H1 (cell line): ENCODE measurements around the gene CTPS1. TPM values are rescaled to one million over a fixed set of nuclear protein-coding genes. Genes with fewer than 3 reads are reported as not detected.

Source experiments
- CTCF ChIA-PET: fragments of 300-600 bp; sonication (Branson Sonifier 250); formaldehyde crosslinking; loops from one replicate; lab custom pipeline; 2021; ENCODE audit not compliant: partially characterized antibody; lab: Charles Lee
- POLR2A ChIA-PET: fragments of 300-600 bp; sonication (Branson Sonifier 250); formaldehyde crosslinking; loops from one replicate; lab custom pipeline; 2021; ENCODE audit warnings: inconsistent platforms; ENCODE audit not compliant: partially characterized antibody; lab: Charles Lee
- DNase-seq, 2 experiments: peaks; one replicate each; pipeline versions ENCODE4 v3.0.0 to v3.0.0-alpha.2; 2010 to 2022; ENCODE audit warnings: low spot score in 2 of 2, low read depth in 1 of 2, mixed read lengths in 1 of 2
- FAIRE-seq: peaks from 2 replicates; lab custom pipeline; 2011; peaks lifted over from hg19 to GRCh38; lab: Jason Lieb, UNC
- H2AFZ ChIP-seq: 2 replicates; pipeline ENCODE4 v1.8.1; 2012; ENCODE audit warnings: low read length, inconsistent platforms
- H2AK5ac ChIP-seq: 2 replicates; pipeline ENCODE4 v1.6.1; 2013; ENCODE audit warnings: low read depth, low read length
- H2BK120ac ChIP-seq: replicated peaks from 2 replicates; pipeline ENCODE3; 2013; ENCODE audit warnings: low read depth, low read length, inconsistent platforms
- H2BK12ac ChIP-seq: 2 replicates; pipeline ENCODE4 v1.6.1; 2013; ENCODE audit warnings: low read depth, low read length
- H2BK15ac ChIP-seq: 2 replicates; pipeline ENCODE4 v1.6.1; 2013; ENCODE audit warnings: low read length
- H2BK20ac ChIP-seq: 2 replicates; pipeline ENCODE4 v1.6.1; 2013; ENCODE audit warnings: low read length
- H2BK5ac ChIP-seq: 2 replicates; pipeline ENCODE4 v1.6.1; 2013; ENCODE audit warnings: low read depth, low read length
- H3K14ac ChIP-seq: 2 replicates; pipeline ENCODE4 v1.6.1; 2013; ENCODE audit warnings: inconsistent platforms; ENCODE audit not compliant: insufficient read length
- H3K18ac ChIP-seq: 2 replicates; pipeline ENCODE4 v1.6.1; 2013; ENCODE audit warnings: low read length; ENCODE audit errors: extremely low read depth
- H3K23ac ChIP-seq: 2 replicates; pipeline ENCODE4 v1.6.1; 2013; ENCODE audit warnings: inconsistent platforms; ENCODE audit not compliant: insufficient read length
- H3K23me2 ChIP-seq: 2 replicates; pipeline ENCODE4 v1.6.1; 2013; ENCODE audit warnings: low read depth, low read length
- H3K27ac ChIP-seq: 2 replicates; pipeline ENCODE4 v1.6.1; 2011; ENCODE audit warnings: low read depth, low read length, inconsistent platforms
- H3K27me3 ChIP-seq, 4 experiments: replicated peaks in 1 of 4; 1 replicate in 1 of 4; 2 replicates in 3 of 4; pipeline versions ENCODE4 v1.6.1 to v1.8.1; 2011 to 2013; ENCODE audit warnings: low read length in 3 of 4, mild to moderate bottlenecking in 3 of 4, inconsistent platforms in 2 of 4, mixed read lengths in 2 of 4, moderate library complexity in 1 of 4; ENCODE audit not compliant: control insufficient read depth in 3 of 4, insufficient read depth in 3 of 4; ENCODE audit errors: extremely low read depth in 1 of 4
- H3K36me3 ChIP-seq, 4 experiments: 2 replicates each; pipeline versions ENCODE4 v1.6.1 to v1.8.1; 2011 to 2013; ENCODE audit warnings: mild to moderate bottlenecking in 4 of 4, low read length in 3 of 4, moderate library complexity in 2 of 4, control low read depth in 1 of 4, inconsistent platforms in 1 of 4; ENCODE audit not compliant: insufficient read depth in 4 of 4, control insufficient read depth in 2 of 4
- H3K4ac ChIP-seq: replicated peaks from 2 replicates; pipeline ENCODE3; 2013; ENCODE audit warnings: low read length, low read depth, mixed read lengths, inconsistent platforms; ENCODE audit not compliant: insufficient read length
- H3K4me1 ChIP-seq, 4 experiments: replicated peaks in 1 of 4; 1 replicate in 1 of 4; 2 replicates in 3 of 4; pipeline versions ENCODE4 v1.6.1 to v1.8.1; 2011 to 2013; ENCODE audit warnings: low read length in 3 of 4, inconsistent platforms in 2 of 4, mixed read lengths in 1 of 4; ENCODE audit not compliant: insufficient read depth in 4 of 4, control insufficient read depth in 3 of 4
- H3K4me2 ChIP-seq, 2 experiments: 2 replicates each; pipeline versions ENCODE4 v1.6.1 to v1.8.1; 2011 to 2013; ENCODE audit warnings: low read depth in 2 of 2, low read length in 2 of 2, control low read depth in 1 of 2, inconsistent platforms in 1 of 2, mild to moderate bottlenecking in 1 of 2; ENCODE audit not compliant: insufficient read depth in 1 of 2
- H3K4me3 ChIP-seq, 4 experiments: fragments of 200-600, 300-600 bp in 1 of 4; sonication (generic), shearing (Covaris generic), sonication (Bioruptor Twin) in 1 of 4; 2 replicates each; pipeline versions ENCODE4 v1.5.1 to v1.8.1; 2011 to 2016; ENCODE audit warnings: low read length in 4 of 4, low read depth in 3 of 4, control low read depth in 2 of 4, inconsistent platforms in 2 of 4, mild to moderate bottlenecking in 2 of 4, mixed read lengths in 1 of 4, moderate library complexity in 1 of 4; ENCODE audit not compliant: insufficient read depth in 2 of 4; ENCODE audit errors: extremely low read depth in 1 of 4
- H3K56ac ChIP-seq: replicated peaks from 2 replicates; pipeline ENCODE3; 2013; ENCODE audit warnings: low read depth, mild to moderate bottlenecking, mixed read lengths, low read length, inconsistent platforms; ENCODE audit not compliant: insufficient read length
- H3K79me1 ChIP-seq: 2 replicates; pipeline ENCODE4 v1.6.1; 2013; ENCODE audit warnings: low read depth, low read length, control low read depth
- H3K79me2 ChIP-seq, 2 experiments: 2 replicates each; pipeline versions ENCODE4 v1.6.1 to v1.8.1; 2012 to 2013; ENCODE audit warnings: low read length in 2 of 2, mild to moderate bottlenecking in 2 of 2, inconsistent platforms in 1 of 2; ENCODE audit not compliant: insufficient read depth in 2 of 2, control insufficient read depth in 1 of 2
- H3K9ac ChIP-seq, 4 experiments: replicated peaks in 1 of 4; 1 replicate in 1 of 4; 2 replicates in 3 of 4; pipeline versions ENCODE4 v1.6.1 to v1.8.1; 2011 to 2013; ENCODE audit warnings: low read depth in 3 of 4, low read length in 3 of 4, control low read depth in 2 of 4, mild to moderate bottlenecking in 2 of 4, moderate library complexity in 2 of 4, inconsistent platforms in 1 of 4; ENCODE audit errors: extremely low read depth in 1 of 4
- H3K9me3 ChIP-seq, 2 experiments: 2 replicates each; pipeline versions ENCODE4 v1.6.1 to v1.8.1; 2012 to 2013; ENCODE audit warnings: mild to moderate bottlenecking in 2 of 2, moderate library complexity in 2 of 2, control low read depth in 1 of 2, inconsistent platforms in 1 of 2, low read depth in 1 of 2, low read length in 1 of 2, mixed read lengths in 1 of 2; ENCODE audit not compliant: insufficient read depth in 2 of 2
- H4K20me1 ChIP-seq, 2 experiments: replicated peaks in 1 of 2; 2 replicates each; pipeline versions ENCODE3 to v1.8.1; 2011 to 2013; ENCODE audit warnings: inconsistent platforms in 2 of 2, low read length in 2 of 2, mild to moderate bottlenecking in 1 of 2; ENCODE audit not compliant: insufficient read depth in 2 of 2, control insufficient read depth in 1 of 2
- H4K5ac ChIP-seq: 2 replicates; pipeline ENCODE4 v1.6.1; 2013; ENCODE audit warnings: low read length, low read depth, mixed read lengths, inconsistent platforms; ENCODE audit not compliant: insufficient read length
- H4K8ac ChIP-seq: 2 replicates; pipeline ENCODE4 v1.8.0; 2013; ENCODE audit warnings: mild to moderate bottlenecking, moderate library complexity, low read length, inconsistent platforms; ENCODE audit not compliant: insufficient read depth; ENCODE audit errors: extremely low read depth
- H4K91ac ChIP-seq: replicated peaks from 2 replicates; pipeline ENCODE3; 2013; ENCODE audit warnings: low read length, mixed read lengths, inconsistent platforms; ENCODE audit not compliant: insufficient read length
- ASH2L ChIP-seq: fragments of 200-600, 300-600 bp; sonication (generic); IDR thresholded peaks from one replicate; pipeline ENCODE4 v1.7.1; 2017; ENCODE audit warnings: low read length
- BRCA1 ChIP-seq: IDR thresholded peaks from 2 replicates; pipeline ENCODE4 v1.6.1; 2012; ENCODE audit warnings: low read depth, low read length, improper control_type of control experiment
- CEBPB ChIP-seq: IDR thresholded peaks from 2 replicates; pipeline ENCODE4 v1.6.1; 2012; ENCODE audit warnings: low read depth, low read length
- CTBP2 ChIP-seq: IDR thresholded peaks from 2 replicates; pipeline ENCODE4 v1.7.0; 2011; ENCODE audit warnings: borderline replicate concordance, mild to moderate bottlenecking, moderate library complexity, mixed read lengths, low read length; ENCODE audit not compliant: insufficient read depth, insufficient read length
- EP300 ChIP-seq, 2 experiments: IDR thresholded peaks; 1 replicate in 1 of 2; 2 replicates in 1 of 2; pipeline ENCODE4 v1.6.1; 2011 to 2012; ENCODE audit warnings: low read depth in 2 of 2, low read length in 2 of 2, mild to moderate bottlenecking in 2 of 2, borderline replicate concordance in 1 of 2, inconsistent platforms in 1 of 2, moderate library complexity in 1 of 2
- JUN ChIP-seq: IDR thresholded peaks from 2 replicates; pipeline ENCODE4 v1.6.1; 2011; ENCODE audit warnings: low read depth, mild to moderate bottlenecking, improper control_type of control experiment, low read length
- MAFK ChIP-seq: IDR thresholded peaks from 2 replicates; pipeline ENCODE4 v1.6.1; 2012; ENCODE audit warnings: low read depth, mild to moderate bottlenecking, improper control_type of control experiment, low read length
- POLR2A ChIP-seq, 2 experiments: IDR thresholded peaks; 1 replicate in 1 of 2; 2 replicates in 1 of 2; pipeline ENCODE4 v1.6.1; 2011; ENCODE audit warnings: low read depth in 2 of 2, low read length in 2 of 2, mild to moderate bottlenecking in 2 of 2; ENCODE audit errors: control extremely low read depth in 1 of 2
- POLR2AphosphoS5 ChIP-seq: IDR thresholded peaks from 2 replicates; pipeline ENCODE4 v1.6.1; 2011; ENCODE audit warnings: low read depth, low read length
- RNF2 ChIP-seq: fragments of 200-900, 300-1000 bp; sonication (generic); IDR thresholded peaks from 2 replicates; pipeline ENCODE4 v1.7.1; 2016; ENCODE audit warnings: borderline replicate concordance, low read depth, mild to moderate bottlenecking, antibody characterized with exemption, low read length; ENCODE audit not compliant: poor library complexity, severe bottlenecking; ENCODE audit errors: missing control alignments
- SIX5 ChIP-seq: IDR thresholded peaks from 2 replicates; pipeline ENCODE4 v1.6.1; 2011; ENCODE audit warnings: mild to moderate bottlenecking, low read depth, low read length
- SP4 ChIP-seq: IDR thresholded peaks from 2 replicates; pipeline ENCODE4 v1.6.1; 2012; ENCODE audit warnings: low read length, inconsistent platforms
- SRF ChIP-seq: IDR thresholded peaks from 2 replicates; pipeline ENCODE4 v1.6.1; 2011; ENCODE audit warnings: mild to moderate bottlenecking, low read depth, low read length, moderate library complexity
- TAF7 ChIP-seq: optimal IDR thresholded peaks from 2 replicates; pipeline ENCODE3; 2011; ENCODE audit warnings: low read depth, mild to moderate bottlenecking, inconsistent platforms, low read length, moderate library complexity, borderline replicate concordance
- ZNF274 ChIP-seq: IDR thresholded peaks from 2 replicates; pipeline ENCODE4 v1.7.0; 2012; ENCODE audit warnings: low read length, borderline replicate concordance; ENCODE audit errors: extremely low read depth
- WGBS, 2 experiments: shearing (Covaris generic) in 1 of 2; methylation state at CpG; one replicate each; pipeline versions ENCODE4 v1.1.6 to v1.1.7; 2013 to 2015; ENCODE audit warnings: low lambda C conversion rate in 2 of 2, mixed read lengths in 2 of 2, inconsistent platforms in 1 of 2, low coverage in 1 of 2, missing lambda C conversion rate in 1 of 2; ENCODE audit not compliant: insufficient replicate concordance in 2 of 2, insufficient coverage in 1 of 2, insufficient read length in 1 of 2; ENCODE audit errors: extremely low coverage in 1 of 2, missing lambda C conversion rate in 1 of 2; 5-methylcytosine and 5-hydroxymethylcytosine counted together
- polyA plus RNA-seq, 7 experiments: library from polyadenylated mRNA; depleted of rRNA in 3 of 7; stranded (reverse) in 5 of 7; unstranded in 2 of 7; fragments of >200 nt in 5 of 7; fragments of 200-250 nt in 2 of 7; gene quantifications; 1 replicate in 5 of 7; 2 replicates in 1 of 7; 4 replicates in 1 of 7; pipeline versions ENCODE4 v1.2.1 to v1.2.3, GENCODE V29; 2011 to 2013; ENCODE audit warnings: missing spikeins in 2 of 7, mixed read lengths in 2 of 7
- total RNA-seq: library from RNA; stranded (reverse); fragmentation: NEBNext Ultra II Directional; extraction: Animal tissue kit (Norgen Biotek cat#: 25700); gene quantifications from 2 replicates; pipeline ENCODE4 v1.2.1, GENCODE V29; 2021

CTPS1 gene
- total and polyA plus RNA-seq, 2 of the 8 experiments (the other 6 are each of a cell fraction or from before 2014, with no cell fraction given) = 35.5 to 103 TPM

DNA sequence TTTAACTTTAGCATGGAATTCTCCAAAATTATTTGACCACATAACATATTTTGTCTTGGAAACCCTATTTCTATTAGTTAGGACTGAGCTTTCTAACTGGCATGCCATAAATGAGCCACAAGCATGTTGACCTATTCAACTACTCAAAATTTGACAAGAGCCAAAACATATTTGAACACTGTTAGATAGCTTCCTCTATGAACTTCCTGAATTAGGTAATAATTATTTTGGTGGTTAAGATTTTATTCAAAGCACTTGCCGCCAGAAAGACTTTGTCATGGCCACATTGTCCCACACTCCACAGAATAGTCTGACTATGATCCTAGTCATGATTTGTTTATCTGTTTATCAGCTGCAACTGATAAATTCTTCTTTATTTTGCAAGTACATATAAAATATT lies 23.1 kb upstream of the CTPS1 start:
- Histone ChIP-seq H2BK120ac (no peak overlapping the region), H2BK20ac (no peak overlapping the region), H3K14ac (no peak overlapping the region), H4K20me1 (no peaks in the 10 kb centered on the region), H3K79me2 (no peaks in the 10 kb centered on the region), H3K18ac (no peak overlapping the region), H4K8ac (no peak overlapping the region), H2AK5ac (no peak overlapping the region), H3K4me2 (no peak overlapping the region), H4K91ac (no peak overlapping the region), H3K4me3 (no peak overlapping the region), H3K9me3 (no peaks in the 10 kb centered on the region), H3K9ac (no peak overlapping the region), H3K56ac (no peak overlapping the region), H4K5ac (no peak overlapping the region), H3K36me3 (no peaks in the 10 kb centered on the region), H3K79me1 (no peaks in the 10 kb centered on the region), H3K4me1 (no peaks in the 10 kb centered on the region; a peak in 1 of 7 replicates), H3K27me3 (no peaks in the 10 kb centered on the region; a peak in 2 of 7 replicates), H3K23me2 (no peaks in the 10 kb centered on the region), H3K4ac (no peak overlapping the region), H3K23ac (no peak overlapping the region), H3K27ac (no peak overlapping the region), H2BK5ac (no peak overlapping the region), H2BK15ac (no peak overlapping the region), H2BK12ac (no peak overlapping the region), H2AFZ (no peak overlapping the region)
- no peak for DNase-seq
- FAIRE-seq = no peak
- ChIA-PET POLR2A (interaction anchor here (0.6 kb wide), 1 partner anchor 12 kb away, joined by 4 read pairs; no protein-coding TSS in a partner anchor), CTCF (interaction anchor here (4.8 to 25.1 kb wide), 3 partner anchors 14 to 99 kb away, joined by 40 to 917 read pairs (median 275); partner anchors contain the start of gene CITED4)
- 100% methylated on average over 1 of the region's 1 CpG; no CpG with 5 or more reads in 1 of the 2 experiments for WGBS, 2 experiments
- no peak for TF ChIP-seq MAFK
- TF ChIP-seq POLR2A (IDR thresholded peaks at IDR 0.05; ENCODE audit: control extremely low read depth in 1 of 2, low read depth in 2 of 2, low read length in 2 of 2) = no peak
- TF ChIP-seq POLR2AphosphoS5 = no peak
- no peak for TF ChIP-seq CTBP2
- no peak for TF ChIP-seq RNF2
- TF ChIP-seq ZNF274 = no peak
- no peak for TF ChIP-seq CEBPB
- TF ChIP-seq BRCA1 = no peak
- TF ChIP-seq SRF = no peak
- TF ChIP-seq JUN = no peak
- TF ChIP-seq SP4 = no peak
- no peak for TF ChIP-seq EP300 (IDR thresholded peaks at IDR 0.05; ENCODE audit: borderline replicate concordance in 1 of 2, low read depth in 2 of 2, low read length in 2 of 2)
- TF ChIP-seq ASH2L = no peak
- no peak for TF ChIP-seq SIX5
- no peak for TF ChIP-seq TAF7
